GM21786 (cell line): ENCODE data around the gene SGIP1.

Experiments used
- ATAC-seq: cut with Tn5 transposase; IDR thresholded peaks from one replicate; pipeline ENCODE4 v1.9.1; 2021; ENCODE audit not compliant: unreplicated experiment

The SGIP1 gene

GRCh38 chr1:66521721-66522365, 12.1 kb upstream of the SGIP1 start:
- no peak for ATAC-seq

GRCh38 chr1:66523562-66523961, 10.4 kb upstream of the SGIP1 start:
- ATAC-seq = no peak

GRCh38 chr1:66525086-66525485, 8.9 kb upstream of the SGIP1 start:
- ATAC-seq = no peak

- ATAC-seq = no peak
These were observed 7.9 kb upstream of the SGIP1 start for GRCh38 chr1:66526036-66526435.

- ATAC-seq = no peak
These were observed 7.0 kb upstream of the SGIP1 start for GRCh38 chr1:66526991-66527390.

GRCh38 chr1:66527686-66528085, 6.3 kb upstream of the SGIP1 start:
- ATAC-seq = no peak

GRCh38 chr1:66528580-66528979, 5.4 kb upstream of the SGIP1 start:
- ATAC-seq = no peak

GRCh38 chr1:66532214-66532613, 1.7 kb upstream of the SGIP1 start:
- no peak for ATAC-seq

- ATAC-seq = no peak
These were observed 862 bp upstream of the SGIP1 start for GRCh38 chr1:66532798-66533783.

- no peak for ATAC-seq
These were observed 1.1 kb downstream of the SGIP1 start for GRCh38 chr1:66535061-66535460.

- no peak for ATAC-seq
These were observed 1.9 kb downstream of the SGIP1 start for GRCh38 chr1:66535853-66536252.

- no peak for ATAC-seq
These were observed 3.8 kb downstream of the SGIP1 start for GRCh38 chr1:66537718-66538117.

- no peak for ATAC-seq
These were observed 5.5 kb downstream of the SGIP1 start for GRCh38 chr1:66539491-66539890.

GRCh38 chr1:66540434-66541032, 6.6 kb downstream of the SGIP1 start:
- ATAC-seq = no peak

GRCh38 chr1:66542314-66542713, 8.4 kb downstream of the SGIP1 start:
- ATAC-seq = no peak

- ATAC-seq = no peak
These were observed 9.1 kb downstream of the SGIP1 start for GRCh38 chr1:66542811-66543767.

GRCh38 chr1:66546047-66546810, 12.3 kb downstream of the SGIP1 start:
- ATAC-seq = no peak

GRCh38 chr1:66549017-66549416, 15.1 kb downstream of the SGIP1 start:
- no peak for ATAC-seq

- no peak for ATAC-seq
These were observed 16.3 kb downstream of the SGIP1 start for GRCh38 chr1:66550243-66550642.

GRCh38 chr1:66552287-66552686, 18.3 kb downstream of the SGIP1 start:
- ATAC-seq = no peak
